ENCODE data around the gene IRAK1BP1.

- TF ChIP-seq POLR2A (IDR thresholded peaks at IDR 0.05) (no peak), CTCF (IDR thresholded peaks at IDR 0.05) (no peak)
These were observed 37.9 kb upstream of the IRAK1BP1 start for GRCh38 chr6:78829407-78829806.

Data from prostate gland (tissue), 2 donors.